IMR-90 (cell line): ENCODE measurements around the gene TSC1. TPM values are rescaled to one million over a fixed set of nuclear protein-coding genes. Genes with fewer than 3 reads are reported as not detected.

Source experiments
- ATAC-seq: fragments of 200-7000 bp; cut with Tn5 transposase; 2 replicates; pipeline ENCODE4 v1.9.1; 2020; ENCODE audit warnings: low read depth, mild to moderate bottlenecking, moderate library complexity
- BruUV-seq: library from RNA; stranded (reverse); fragments of 400-500 nt; replicated peaks from 2 replicates; lab custom pipeline; 2021; lab: Mats Ljungman, UMichigan
- CTCF ChIA-PET: fragments of 300-600 bp; formaldehyde crosslinking; extraction: SDS; loops from one replicate; lab custom pipeline; 2021; ENCODE audit warnings: antibody characterized with exemption; lab: Yijun Ruan, JAX
- POLR2A ChIA-PET: fragments of 300-600 bp; sonication (Branson Sonifier 250); formaldehyde crosslinking; loops from one replicate; lab custom pipeline; 2022; ENCODE audit warnings: antibody characterized with exemption; ENCODE audit not compliant: unreplicated experiment; lab: Charles Lee
- DNase-seq: peaks from one replicate; pipeline ENCODE4 v3.0.0; 2013
- H2AFZ ChIP-seq: replicated peaks from 2 replicates; pipeline ENCODE3; 2013; ENCODE audit warnings: low read length, mild to moderate bottlenecking; ENCODE audit not compliant: poor library complexity
- H2AK5ac ChIP-seq: 2 replicates; pipeline ENCODE4 v1.6.1; 2013; ENCODE audit warnings: low read depth, low read length, inconsistent platforms
- H2AK9ac ChIP-seq: replicated peaks from 2 replicates; pipeline ENCODE3; 2013; ENCODE audit warnings: mild to moderate bottlenecking, low read depth, low read length, moderate library complexity; ENCODE audit not compliant: poor library complexity
- H2BK120ac ChIP-seq: 2 replicates; pipeline ENCODE4 v1.6.1; 2013; ENCODE audit warnings: low read depth, low read length, inconsistent platforms
- H2BK15ac ChIP-seq: 3 replicates; pipeline ENCODE4 v1.6.1; 2013; ENCODE audit warnings: low read depth, low read length, inconsistent platforms
- H2BK20ac ChIP-seq: 2 replicates; pipeline ENCODE4 v1.6.1; 2013; ENCODE audit warnings: low read depth, mild to moderate bottlenecking, inconsistent platforms, low read length, moderate library complexity
- H2BK5ac ChIP-seq: 2 replicates; pipeline ENCODE4 v1.6.1; 2013; ENCODE audit warnings: mild to moderate bottlenecking, low read depth, low read length, inconsistent platforms; ENCODE audit not compliant: poor library complexity, severe bottlenecking
- H3K14ac ChIP-seq: replicated peaks from 2 replicates; pipeline ENCODE4 v1.6.1; 2013; ENCODE audit warnings: low read depth, low read length, inconsistent platforms
- H3K18ac ChIP-seq: 2 replicates; pipeline ENCODE4 v1.6.1; 2013; ENCODE audit warnings: low read depth, low read length, control low read depth
- H3K23ac ChIP-seq: 2 replicates; pipeline ENCODE4 v1.6.1; 2013; ENCODE audit warnings: low read depth, low read length, inconsistent platforms
- H3K27ac ChIP-seq: 2 replicates; pipeline ENCODE4 v1.5.1; 2013; ENCODE audit warnings: mild to moderate bottlenecking, control low read depth, low read length; ENCODE audit not compliant: insufficient read depth
- H3K27me3 ChIP-seq: 2 replicates; pipeline ENCODE4 v1.6.1; 2013; ENCODE audit warnings: low read length; ENCODE audit not compliant: control insufficient read depth, insufficient read depth
- H3K36me3 ChIP-seq: 2 replicates; pipeline ENCODE4 v1.6.1; 2013; ENCODE audit warnings: low read length, mixed read lengths; ENCODE audit not compliant: control insufficient read depth, insufficient read depth
- H3K4ac ChIP-seq: 2 replicates; pipeline ENCODE4 v1.6.1; 2013; ENCODE audit warnings: low read depth, low read length, inconsistent platforms
- H3K4me1 ChIP-seq: 2 replicates; pipeline ENCODE4 v1.6.1; 2013; ENCODE audit warnings: low read length, mixed read lengths; ENCODE audit not compliant: control insufficient read depth, insufficient read depth
- H3K4me2 ChIP-seq: 2 replicates; pipeline ENCODE4 v1.6.1; 2013; ENCODE audit warnings: low read depth, mild to moderate bottlenecking, control low read depth, low read length, moderate library complexity
- H3K4me3 ChIP-seq: 2 replicates; pipeline ENCODE4 v1.5.1; 2013; ENCODE audit warnings: low read depth, mild to moderate bottlenecking, control low read depth, low read length, moderate library complexity; ENCODE audit not compliant: insufficient read depth
- H3K56ac ChIP-seq: 2 replicates; pipeline ENCODE4 v1.6.1; 2013; ENCODE audit warnings: low read length, inconsistent platforms; ENCODE audit not compliant: insufficient read depth; ENCODE audit errors: extremely low read depth
- H3K79me1 ChIP-seq, 2 experiments: 2 replicates each; pipeline ENCODE4 v1.6.1; 2013; ENCODE audit warnings: low read length in 2 of 2, inconsistent platforms in 1 of 2, low read depth in 1 of 2
- H3K9ac ChIP-seq: 2 replicates; pipeline ENCODE4 v1.6.1; 2013; ENCODE audit warnings: low read depth, low read length, control low read depth
- H3K9me1 ChIP-seq: 2 replicates; pipeline ENCODE4 v1.6.1; 2013; ENCODE audit warnings: low read length, inconsistent platforms; ENCODE audit not compliant: insufficient read depth
- H3K9me3 ChIP-seq: 2 replicates; pipeline ENCODE4 v1.6.1; 2013; ENCODE audit warnings: low read length; ENCODE audit not compliant: control insufficient read depth, insufficient read depth
- H4K20me1 ChIP-seq: 2 replicates; pipeline ENCODE4 v1.6.1; 2013; ENCODE audit warnings: low read length, inconsistent platforms; ENCODE audit not compliant: insufficient read depth
- H4K5ac ChIP-seq: 2 replicates; pipeline ENCODE4 v1.6.1; 2013; ENCODE audit warnings: mild to moderate bottlenecking, low read depth, low read length, control low read depth
- H4K8ac ChIP-seq, 2 experiments: 2 replicates each; pipeline ENCODE4 v1.6.1; 2013; ENCODE audit warnings: low read depth in 2 of 2, low read length in 2 of 2, control low read depth in 1 of 2, inconsistent platforms in 1 of 2
- H4K91ac ChIP-seq: 2 replicates; pipeline ENCODE4 v1.6.1; 2013; ENCODE audit warnings: low read depth, low read length, inconsistent platforms; ENCODE audit not compliant: insufficient read depth
- BHLHE40 ChIP-seq: fragments of 150-350 bp; IDR thresholded peaks from 2 replicates; pipeline ENCODE4 v1.6.1; 2016; ENCODE audit warnings: mild to moderate bottlenecking, low read depth, low read length
- CEBPB ChIP-seq: IDR thresholded peaks from 2 replicates; pipeline ENCODE4 v1.6.1; 2012; ENCODE audit warnings: low read depth, low read length, improper control_type of control experiment
- CHD1 ChIP-seq: IDR thresholded peaks from 2 replicates; pipeline ENCODE4 v1.6.1; 2012; ENCODE audit warnings: low read depth, low read length, improper control_type of control experiment
- CTCF ChIP-seq: conservative IDR thresholded peaks from 2 replicates; pipeline ENCODE4 v1.5.1; 2012; ENCODE audit warnings: mild to moderate bottlenecking, low read depth, low read length, improper control_type of control experiment
- ELK1 ChIP-seq: fragments of 150-350 bp; IDR thresholded peaks from 2 replicates; pipeline ENCODE4 v1.6.1; 2016; ENCODE audit warnings: low read depth, mild to moderate bottlenecking, low read length, moderate library complexity, borderline replicate concordance
- FOS ChIP-seq: fragments of 150-350 bp; IDR thresholded peaks from 2 replicates; pipeline ENCODE4 v1.6.1; 2016; ENCODE audit warnings: low read depth, low read length
- MAFK ChIP-seq: IDR thresholded peaks from 2 replicates; pipeline ENCODE4 v1.6.1; 2012; ENCODE audit warnings: low read depth, low read length, improper control_type of control experiment
- MAZ ChIP-seq: IDR thresholded peaks from 2 replicates; pipeline ENCODE4 v1.6.1; 2012; ENCODE audit warnings: low read depth, mild to moderate bottlenecking, low read length, improper control_type of control experiment, moderate library complexity, borderline replicate concordance
- MXI1 ChIP-seq: IDR thresholded peaks from 2 replicates; pipeline ENCODE4 v1.6.1; 2012; ENCODE audit warnings: low read depth, mild to moderate bottlenecking, low read length, moderate library complexity, borderline replicate concordance
- NFE2L2 ChIP-seq: fragments of 150-350 bp; IDR thresholded peaks from 2 replicates; pipeline ENCODE4 v1.6.1; 2016; ENCODE audit warnings: low read depth, mild to moderate bottlenecking, low read length
- POLR2A ChIP-seq: IDR thresholded peaks from 2 replicates; pipeline ENCODE4 v1.6.1; 2012; ENCODE audit warnings: mild to moderate bottlenecking, low read depth, low read length
- RAD21 ChIP-seq: IDR thresholded peaks from 2 replicates; pipeline ENCODE4 v1.6.1; 2012; ENCODE audit warnings: low read length, improper control_type of control experiment
- RCOR1 ChIP-seq: IDR thresholded peaks from 2 replicates; pipeline ENCODE4 v1.6.1; 2012; ENCODE audit warnings: mild to moderate bottlenecking, low read length, improper control_type of control experiment; ENCODE audit not compliant: insufficient replicate concordance
- RFX5 ChIP-seq: IDR thresholded peaks from 2 replicates; pipeline ENCODE4 v1.8.0; 2012; ENCODE audit warnings: low read depth, mild to moderate bottlenecking, low read length, moderate library complexity
- SMC3 ChIP-seq: fragments of 150-350 bp; IDR thresholded peaks from 2 replicates; pipeline ENCODE4 v1.6.1; 2016; ENCODE audit warnings: low read depth, mild to moderate bottlenecking, antibody characterized with exemption, low read length, moderate library complexity
- WGBS, 2 experiments: methylation state at CpG; one replicate each; pipeline versions ENCODE4 v1.1.5 to v1.1.7; 2013; ENCODE audit warnings: missing lambda C conversion rate in 2 of 2; ENCODE audit not compliant: insufficient read length in 1 of 2; ENCODE audit errors: extremely low coverage in 2 of 2; 5-methylcytosine and 5-hydroxymethylcytosine counted together
- dilution Hi-C: fragments of 300-500 bp; cut with HindIII; formaldehyde crosslinking; loops from one replicate; pipeline ENCODE4 v1.14.3; 2018; ENCODE audit warnings: low sequenced_read_pairs; ENCODE audit not compliant: unreplicated experiment
- in situ Hi-C: fragments of 300-500 bp; cut with MboI; formaldehyde crosslinking; loops from 3 replicates; pipeline ENCODE4 v1.14.3; 2019; ENCODE audit warnings: low sequenced_read_pairs, inconsistent platforms, mixed read lengths
- intact Hi-C: fragments of 100-400 bp; cut with micrococcal nuclease; formaldehyde crosslinking; loops from 2 replicates; pipeline ENCODE4 v1.10.0; 2022
- polyA plus RNA-seq, 3 experiments: library from polyadenylated mRNA; depleted of rRNA; stranded (reverse); fragments of >200 nt; gene quantifications; 2 replicates each; pipeline ENCODE4 v1.2.3, GENCODE V29; 2012; ENCODE audit warnings: low replicate concordance in 1 of 3
- total RNA-seq: library from RNA; depleted of rRNA; stranded (reverse); fragments of >200 nt; gene quantifications from 2 replicates; pipeline ENCODE4 v1.2.3, GENCODE V29; 2012
- TF ChIP-seq, protein P1 (sequence below): fragments of 150-350 bp; IDR thresholded peaks from 2 replicates; pipeline ENCODE4 v1.6.1; 2017; ENCODE audit warnings: mild to moderate bottlenecking, antibody characterized with exemption, low read length, low read depth

Gene TSC1
- total and polyA plus RNA-seq, 2 of the 4 experiments (the other 2 are of a cell fraction) = 25.7 to 56.3 TPM

DNA sequence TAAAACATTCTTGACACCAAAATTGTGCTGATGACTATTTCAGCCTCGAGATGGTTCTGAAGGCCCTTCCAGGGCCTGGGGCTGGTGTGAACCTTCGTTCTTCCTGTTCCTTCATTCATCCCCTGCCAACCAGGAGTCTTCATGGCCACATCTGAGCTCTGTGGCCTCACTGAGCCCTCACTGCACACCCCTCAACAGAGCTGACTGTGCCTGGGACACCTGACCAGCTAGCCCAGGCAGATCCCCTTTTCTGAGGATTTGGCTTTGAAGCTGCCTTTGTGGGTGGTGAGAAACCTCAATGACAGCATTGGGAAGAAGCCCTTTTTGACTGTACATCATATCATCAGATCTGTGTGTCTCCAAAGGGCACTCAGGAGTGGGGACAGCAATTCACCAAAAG lies 80.1 kb downstream of the TSC1 start:
- Histone ChIP-seq H3K14ac (no peak overlapping the region), H2AFZ (no peak overlapping the region), H3K4me1 (no peaks in the 10 kb centered on the region), H4K20me1 (no peaks in the 10 kb centered on the region), H2BK15ac (no peak overlapping the region), H3K9me3 (no peaks in the 10 kb centered on the region), H4K8ac (no peak overlapping the region), H3K56ac (no peak overlapping the region), H2AK9ac (no peak overlapping the region), H3K27ac (no peak overlapping the region), H3K27me3 (peaks cover 45% of the 10 kb centered on the region), H3K9me1 (no peaks in the 10 kb centered on the region), H2BK20ac (no peak overlapping the region), H2BK5ac (no peak overlapping the region), H3K4me3 (no peak overlapping the region), H3K36me3 (no peaks in the 10 kb centered on the region), H3K4me2 (no peak overlapping the region), H3K79me1 (no peaks in the 10 kb centered on the region), H3K18ac (no peak overlapping the region), H2AK5ac (no peak overlapping the region), H3K23ac (no peak overlapping the region), H4K5ac (no peak overlapping the region), H4K91ac (no peak overlapping the region), H2BK120ac (no peak overlapping the region), H3K9ac (no peak overlapping the region), H3K4ac (no peak overlapping the region)
- dilution Hi-C loops = no loop called here
- no CpG with 5 or more reads among the region's 2 CpGs for WGBS, 2 experiments
- ATAC-seq (no peak), DNase-seq (no peak)
- in situ Hi-C loops = no loop called here
- intact Hi-C loops = no loop called here
- CTCF ChIA-PET = no interaction called here
- no peak for TF ChIP-seq BHLHE40
- no peak for TF ChIP-seq CHD1
- no peak for TF ChIP-seq SMC3
- TF ChIP-seq RCOR1 = no peak
- no peak for TF ChIP-seq MXI1
- TF ChIP-seq, protein P1, sequence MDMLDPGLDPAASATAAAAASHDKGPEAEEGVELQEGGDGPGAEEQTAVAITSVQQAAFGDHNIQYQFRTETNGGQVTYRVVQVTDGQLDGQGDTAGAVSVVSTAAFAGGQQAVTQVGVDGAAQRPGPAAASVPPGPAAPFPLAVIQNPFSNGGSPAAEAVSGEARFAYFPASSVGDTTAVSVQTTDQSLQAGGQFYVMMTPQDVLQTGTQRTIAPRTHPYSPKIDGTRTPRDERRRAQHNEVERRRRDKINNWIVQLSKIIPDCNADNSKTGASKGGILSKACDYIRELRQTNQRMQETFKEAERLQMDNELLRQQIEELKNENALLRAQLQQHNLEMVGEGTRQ = no peak
- TF ChIP-seq MAZ = no peak
- no peak for TF ChIP-seq RFX5
- TF ChIP-seq CTCF = no peak
- no peak for TF ChIP-seq CEBPB
- TF ChIP-seq FOS = no peak
- TF ChIP-seq ELK1 = no peak
- no peak for TF ChIP-seq POLR2A
- no peak for TF ChIP-seq RAD21
- TF ChIP-seq NFE2L2 = no peak
- TF ChIP-seq MAFK = no peak
- POLR2A ChIA-PET = no interaction called here
- no TSS peak for BruUV-seq
